GM12892 (cell line): ENCODE results near the gene COX19.

ENCODE experiments used
- POLR2A ChIP-seq: IDR thresholded peaks from 2 replicates; pipeline ENCODE4 v1.6.1; 2011; ENCODE audit warnings: low read depth, low read length, control low read depth
- POLR2AphosphoS5 ChIP-seq: IDR thresholded peaks from 2 replicates; pipeline ENCODE4 v1.6.1; 2011; ENCODE audit warnings: low read depth, low read length, control low read depth
- TAF1 ChIP-seq: IDR thresholded peaks from 2 replicates; pipeline ENCODE4 v1.6.1; 2011; ENCODE audit warnings: low read depth, mild to moderate bottlenecking, control low read depth, low read length, borderline replicate concordance

- TF ChIP-seq POLR2A (no peak), TAF1 (no peak), POLR2AphosphoS5 (no peak)
Observed at GRCh38 chr7:917255-918117, 57.9 kb downstream of the COX19 start.
